ENCODE results near the gene PSMD10.

PSMD10 gene

DNA sequence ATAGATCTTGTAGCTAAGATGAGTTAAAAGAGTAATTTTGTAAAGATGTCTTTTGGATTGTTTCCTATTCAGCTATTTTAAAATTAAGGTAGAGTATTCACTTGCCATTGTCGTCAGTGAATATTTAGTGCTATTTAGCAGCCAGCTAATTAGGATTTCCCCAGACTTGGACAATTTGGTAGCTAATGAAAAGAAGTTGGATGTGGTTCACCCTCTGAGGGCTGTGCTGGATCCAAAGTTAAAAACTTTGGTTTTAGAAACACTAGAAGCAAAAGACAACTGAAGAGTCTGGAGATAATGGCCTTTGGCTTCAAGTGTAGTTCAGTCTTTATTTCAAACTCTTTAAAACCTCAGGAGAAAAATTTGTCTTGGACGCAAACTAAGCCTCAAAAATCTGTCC lies 41.5 kb upstream of the PSMD10 start:
- Histone ChIP-seq H3K27ac (replicated peaks; ENCODE audit: low read length) (no peak overlapping the region), H3K4ac (ENCODE audit: low read length) (no peak overlapping the region), H2BK12ac (ENCODE audit: low read length) (no peak overlapping the region), H2BK120ac (ENCODE audit: low read depth, low read length) (no peak overlapping the region), H2AK5ac (ENCODE audit: low read depth, low read length) (no peak overlapping the region), H3K14ac (ENCODE audit: low read length) (no peak overlapping the region), H3K4me3 (ENCODE audit: low read length in 2 of 2) (no peak overlapping the region), H3K4me1 (ENCODE audit: control insufficient read depth in 2 of 2, insufficient read depth in 1 of 2, low read depth in 1 of 2, low read length in 2 of 2) (peaks cover 0 to 3% of the 10 kb centered on the region in 2 donors), H2BK5ac (ENCODE audit: low read length) (no peak overlapping the region), H4K91ac (ENCODE audit: low read depth, low read length, poor library complexity) (no peak overlapping the region), H3K4me2 (ENCODE audit: insufficient read depth, low read length, poor library complexity, severe bottlenecking) (no peak overlapping the region), H2BK15ac (ENCODE audit: low read length) (no peak overlapping the region), H3K9ac (ENCODE audit: low read depth, low read length, poor library complexity) (no peak overlapping the region), H3K9me3 (replicated peaks in 1 of 2; ENCODE audit: control insufficient read depth in 2 of 2, insufficient read depth in 1 of 2, low read depth in 1 of 2, low read length in 2 of 2) (no peaks in the 10 kb centered on the region), H3K18ac (ENCODE audit: low read length) (no peak overlapping the region), H3K27me3 (ENCODE audit: control insufficient read depth in 3 of 3, insufficient read depth in 3 of 3, low read depth in 1 of 3, low read length in 3 of 3) (no peaks in the 10 kb centered on the region), H3K23ac (ENCODE audit: low read depth, low read length, poor library complexity) (no peak overlapping the region), H3K79me1 (ENCODE audit: low read depth, low read length) (no peaks in the 10 kb centered on the region), H4K8ac (ENCODE audit: low read depth, low read length) (no peak overlapping the region), H3K36me3 (replicated peaks in 1 of 2; ENCODE audit: control insufficient read depth in 2 of 2, insufficient read depth in 2 of 2, low read length in 2 of 2) (no peaks in the 10 kb centered on the region), H2AFZ (ENCODE audit: low read length) (no peak overlapping the region)
- no peak for DNase-seq (ENCODE audit: low spot score)
- WGBS, 2 donors (ENCODE audit: extremely low coverage in 2 of 2, insufficient read length in 2 of 2, insufficient replicate concordance in 1 of 2): no CpG with 5 or more reads among the region's 2 CpGs

DNA sequence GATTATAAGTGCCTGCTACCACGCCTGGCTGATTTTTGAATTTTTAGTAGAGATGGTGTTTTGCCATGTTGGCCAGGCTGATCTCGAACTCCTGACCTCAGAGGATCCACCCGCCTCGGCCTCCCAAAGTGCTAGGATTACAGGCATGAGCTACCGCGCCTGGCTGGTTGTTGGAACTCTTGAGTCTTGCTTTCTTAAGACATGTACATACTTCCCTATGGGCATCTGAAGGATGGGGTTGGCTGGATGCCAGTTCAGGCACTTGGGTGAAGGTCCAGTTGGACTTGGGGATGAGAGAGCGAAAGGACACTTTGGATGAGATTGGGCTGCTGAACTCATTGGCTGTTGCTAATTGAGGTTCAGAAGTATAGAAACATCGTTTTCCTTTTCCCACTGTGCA lies 40.7 kb upstream of the PSMD10 start:
- Histone ChIP-seq H2AFZ (ENCODE audit: low read length) (no peak overlapping the region), H4K8ac (ENCODE audit: low read depth, low read length) (no peak overlapping the region), H3K4me2 (ENCODE audit: insufficient read depth, low read length, poor library complexity, severe bottlenecking) (no peak overlapping the region), H3K4ac (ENCODE audit: low read length) (no peak overlapping the region), H2AK5ac (ENCODE audit: low read depth, low read length) (no peak overlapping the region), H3K4me1 (ENCODE audit: control insufficient read depth in 2 of 2, insufficient read depth in 1 of 2, low read depth in 1 of 2, low read length in 2 of 2) (peaks cover 0 to 3% of the 10 kb centered on the region in 2 donors), H3K36me3 (replicated peaks in 1 of 2; ENCODE audit: control insufficient read depth in 2 of 2, insufficient read depth in 2 of 2, low read length in 2 of 2) (no peaks in the 10 kb centered on the region), H2BK5ac (ENCODE audit: low read length) (no peak overlapping the region), H3K4me3 (ENCODE audit: low read length in 2 of 2) (no peak overlapping the region), H2BK120ac (ENCODE audit: low read depth, low read length) (no peak overlapping the region), H3K27ac (replicated peaks; ENCODE audit: low read length) (no peak overlapping the region), H3K18ac (ENCODE audit: low read length) (no peak overlapping the region), H3K27me3 (ENCODE audit: control insufficient read depth in 3 of 3, insufficient read depth in 3 of 3, low read depth in 1 of 3, low read length in 3 of 3) (no peaks in the 10 kb centered on the region), H3K14ac (ENCODE audit: low read length) (no peak overlapping the region), H2BK15ac (ENCODE audit: low read length) (no peak overlapping the region), H3K79me1 (ENCODE audit: low read depth, low read length) (no peaks in the 10 kb centered on the region), H3K9me3 (replicated peaks in 1 of 2; ENCODE audit: control insufficient read depth in 2 of 2, insufficient read depth in 1 of 2, low read depth in 1 of 2, low read length in 2 of 2) (no peaks in the 10 kb centered on the region), H4K91ac (ENCODE audit: low read depth, low read length, poor library complexity) (no peak overlapping the region), H3K9ac (ENCODE audit: low read depth, low read length, poor library complexity) (no peak overlapping the region), H3K23ac (ENCODE audit: low read depth, low read length, poor library complexity) (no peak overlapping the region), H2BK12ac (ENCODE audit: low read length) (no peak overlapping the region)
- no CpG with 5 or more reads among the region's 8 CpGs for WGBS, 2 donors (ENCODE audit: extremely low coverage in 2 of 2, insufficient read length in 2 of 2, insufficient replicate concordance in 1 of 2)
- DNase-seq (ENCODE audit: low spot score): no peak

DNA sequence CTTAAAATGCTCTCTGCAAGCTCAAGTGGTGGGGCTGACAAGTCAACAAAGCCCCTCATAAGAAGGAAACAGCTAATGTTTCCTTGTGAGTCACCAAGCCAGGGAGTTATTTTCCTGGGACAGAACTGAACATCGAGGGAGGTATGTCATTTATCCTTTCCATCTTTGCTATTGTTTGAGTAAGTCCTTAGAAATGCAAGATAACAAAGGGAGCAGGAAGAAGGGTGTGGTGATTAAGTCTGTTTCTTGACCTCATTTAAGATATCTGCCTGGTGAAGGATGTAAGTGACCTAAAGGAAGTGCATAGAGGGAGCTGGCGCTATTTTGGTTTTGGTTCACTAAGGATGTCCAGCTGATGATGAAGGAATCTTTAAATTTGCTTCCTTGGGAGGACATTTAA lies 40.1 kb upstream of the PSMD10 start:
- Histone ChIP-seq H2AFZ (ENCODE audit: low read length) (no peak overlapping the region), H3K36me3 (replicated peaks in 1 of 2; ENCODE audit: control insufficient read depth in 2 of 2, insufficient read depth in 2 of 2, low read length in 2 of 2) (no peaks in the 10 kb centered on the region), H4K91ac (ENCODE audit: low read depth, low read length, poor library complexity) (no peak overlapping the region), H3K4ac (ENCODE audit: low read length) (no peak overlapping the region), H3K27me3 (ENCODE audit: control insufficient read depth in 3 of 3, insufficient read depth in 3 of 3, low read depth in 1 of 3, low read length in 3 of 3) (no peaks in the 10 kb centered on the region), H3K18ac (ENCODE audit: low read length) (no peak overlapping the region), H3K9me3 (replicated peaks in 1 of 2; ENCODE audit: control insufficient read depth in 2 of 2, insufficient read depth in 1 of 2, low read depth in 1 of 2, low read length in 2 of 2) (no peaks in the 10 kb centered on the region), H2BK120ac (ENCODE audit: low read depth, low read length) (no peak overlapping the region), H3K4me1 (ENCODE audit: control insufficient read depth in 2 of 2, insufficient read depth in 1 of 2, low read depth in 1 of 2, low read length in 2 of 2) (peaks cover 0 to 3% of the 10 kb centered on the region in 2 donors), H3K9ac (ENCODE audit: low read depth, low read length, poor library complexity) (no peak overlapping the region), H2AK5ac (ENCODE audit: low read depth, low read length) (no peak overlapping the region), H2BK15ac (ENCODE audit: low read length) (no peak overlapping the region), H3K4me2 (ENCODE audit: insufficient read depth, low read length, poor library complexity, severe bottlenecking) (no peak overlapping the region), H3K4me3 (ENCODE audit: low read length in 2 of 2) (no peak overlapping the region), H3K27ac (replicated peaks; ENCODE audit: low read length) (no peak overlapping the region), H2BK12ac (ENCODE audit: low read length) (no peak overlapping the region), H3K79me1 (ENCODE audit: low read depth, low read length) (no peaks in the 10 kb centered on the region), H3K14ac (ENCODE audit: low read length) (no peak overlapping the region), H4K8ac (ENCODE audit: low read depth, low read length) (no peak overlapping the region), H2BK5ac (ENCODE audit: low read length) (no peak overlapping the region), H3K23ac (ENCODE audit: low read depth, low read length, poor library complexity) (no peak overlapping the region)
- no CpG with 5 or more reads among the region's 2 CpGs for WGBS, 2 donors (ENCODE audit: extremely low coverage in 2 of 2, insufficient read length in 2 of 2, insufficient replicate concordance in 1 of 2)
- DNase-seq (ENCODE audit: low spot score): no peak

DNA sequence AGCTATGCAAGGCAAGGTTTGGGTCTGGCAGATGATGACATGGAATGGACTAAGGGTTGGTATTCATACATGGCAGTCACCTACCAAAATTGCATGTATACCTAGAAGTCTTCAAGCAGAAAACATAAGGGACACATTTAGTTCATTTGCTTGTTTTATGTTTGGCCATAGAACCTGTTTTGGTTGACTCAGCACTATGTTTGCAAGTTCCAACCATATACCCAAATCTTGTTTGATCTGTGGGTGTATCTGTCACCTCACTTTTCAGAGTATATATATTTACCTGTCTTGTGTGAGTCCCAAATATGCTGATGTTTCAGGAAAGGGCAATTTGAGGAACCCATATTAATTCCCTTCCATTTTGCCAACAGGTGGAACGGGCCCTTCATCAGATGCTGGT lies 39.5 kb upstream of the PSMD10 start:
- Histone ChIP-seq H3K4me3 (ENCODE audit: low read length in 2 of 2) (no peak overlapping the region), H2BK12ac (ENCODE audit: low read length) (no peak overlapping the region), H3K9me3 (replicated peaks in 1 of 2; ENCODE audit: control insufficient read depth in 2 of 2, insufficient read depth in 1 of 2, low read depth in 1 of 2, low read length in 2 of 2) (no peaks in the 10 kb centered on the region), H3K4me2 (ENCODE audit: insufficient read depth, low read length, poor library complexity, severe bottlenecking) (no peak overlapping the region), H2BK120ac (ENCODE audit: low read depth, low read length) (no peak overlapping the region), H2BK15ac (ENCODE audit: low read length) (no peak overlapping the region), H2AFZ (ENCODE audit: low read length) (no peak overlapping the region), H3K36me3 (replicated peaks in 1 of 2; ENCODE audit: control insufficient read depth in 2 of 2, insufficient read depth in 2 of 2, low read length in 2 of 2) (no peaks in the 10 kb centered on the region), H3K14ac (ENCODE audit: low read length) (no peak overlapping the region), H2BK5ac (ENCODE audit: low read length) (no peak overlapping the region), H3K9ac (ENCODE audit: low read depth, low read length, poor library complexity) (no peak overlapping the region), H3K18ac (ENCODE audit: low read length) (no peak overlapping the region), H3K23ac (ENCODE audit: low read depth, low read length, poor library complexity) (no peak overlapping the region), H3K4ac (ENCODE audit: low read length) (no peak overlapping the region), H3K27ac (replicated peaks; ENCODE audit: low read length) (no peak overlapping the region), H3K4me1 (ENCODE audit: control insufficient read depth in 2 of 2, insufficient read depth in 1 of 2, low read depth in 1 of 2, low read length in 2 of 2) (peaks cover 0 to 6% of the 10 kb centered on the region in 2 donors), H4K8ac (ENCODE audit: low read depth, low read length) (no peak overlapping the region), H3K79me1 (ENCODE audit: low read depth, low read length) (no peaks in the 10 kb centered on the region), H2AK5ac (ENCODE audit: low read depth, low read length) (no peak overlapping the region), H4K91ac (ENCODE audit: low read depth, low read length, poor library complexity) (no peak overlapping the region), H3K27me3 (ENCODE audit: control insufficient read depth in 3 of 3, insufficient read depth in 3 of 3, low read depth in 1 of 3, low read length in 3 of 3) (no peaks in the 10 kb centered on the region)
- no peak for DNase-seq (ENCODE audit: low spot score)
- WGBS, 2 donors (ENCODE audit: extremely low coverage in 2 of 2, insufficient read length in 2 of 2, insufficient replicate concordance in 1 of 2): no CpG with 5 or more reads among the region's 1 CpG
